Measurements from ENCODE around the gene TAF11L7.

DNA sequence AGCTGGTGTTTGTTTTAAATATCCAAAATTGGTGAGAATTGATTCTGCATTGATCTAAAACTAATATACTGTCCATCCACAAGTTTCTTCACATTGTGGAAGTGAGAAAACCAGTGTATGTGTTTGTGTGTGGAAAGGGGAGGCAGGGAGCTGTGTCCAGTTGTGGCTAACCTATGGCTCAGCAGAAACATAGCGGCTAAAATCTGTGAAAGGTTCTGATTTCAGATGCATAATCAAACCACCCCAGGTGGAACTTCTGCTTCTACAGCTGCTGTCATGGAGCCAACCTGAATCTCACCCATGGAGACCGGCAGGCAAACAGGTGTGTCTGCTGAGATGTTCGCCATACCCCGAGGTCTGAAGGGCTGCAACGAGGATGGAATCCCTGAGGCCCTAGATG lies 48.6 kb upstream of the TAF11L7 start, which contains the start of gene TAF11L14:
- TF ChIP-seq, protein P1, sequence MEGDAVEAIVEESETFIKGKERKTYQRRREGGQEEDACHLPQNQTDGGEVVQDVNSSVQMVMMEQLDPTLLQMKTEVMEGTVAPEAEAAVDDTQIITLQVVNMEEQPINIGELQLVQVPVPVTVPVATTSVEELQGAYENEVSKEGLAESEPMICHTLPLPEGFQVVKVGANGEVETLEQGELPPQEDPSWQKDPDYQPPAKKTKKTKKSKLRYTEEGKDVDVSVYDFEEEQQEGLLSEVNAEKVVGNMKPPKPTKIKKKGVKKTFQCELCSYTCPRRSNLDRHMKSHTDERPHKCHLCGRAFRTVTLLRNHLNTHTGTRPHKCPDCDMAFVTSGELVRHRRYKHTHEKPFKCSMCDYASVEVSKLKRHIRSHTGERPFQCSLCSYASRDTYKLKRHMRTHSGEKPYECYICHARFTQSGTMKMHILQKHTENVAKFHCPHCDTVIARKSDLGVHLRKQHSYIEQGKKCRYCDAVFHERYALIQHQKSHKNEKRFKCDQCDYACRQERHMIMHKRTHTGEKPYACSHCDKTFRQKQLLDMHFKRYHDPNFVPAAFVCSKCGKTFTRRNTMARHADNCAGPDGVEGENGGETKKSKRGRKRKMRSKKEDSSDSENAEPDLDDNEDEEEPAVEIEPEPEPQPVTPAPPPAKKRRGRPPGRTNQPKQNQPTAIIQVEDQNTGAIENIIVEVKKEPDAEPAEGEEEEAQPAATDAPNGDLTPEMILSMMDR (conservative IDR thresholded peaks at IDR 0.05 in 1 of 2, IDR thresholded peaks at IDR 0.05 in 1 of 2; ENCODE audit: extremely low read depth in 1 of 2, insufficient read depth in 1 of 2, low read depth in 1 of 2, low read length in 2 of 2) = no peak
- no peak for TF ChIP-seq EZH2 (IDR thresholded peaks at IDR 0.05; ENCODE audit: borderline replicate concordance, low read length)

Data from mammary epithelial cell (primary cell).